ENCODE results near the gene SMARCD2.

SMARCD2 gene

DNA sequence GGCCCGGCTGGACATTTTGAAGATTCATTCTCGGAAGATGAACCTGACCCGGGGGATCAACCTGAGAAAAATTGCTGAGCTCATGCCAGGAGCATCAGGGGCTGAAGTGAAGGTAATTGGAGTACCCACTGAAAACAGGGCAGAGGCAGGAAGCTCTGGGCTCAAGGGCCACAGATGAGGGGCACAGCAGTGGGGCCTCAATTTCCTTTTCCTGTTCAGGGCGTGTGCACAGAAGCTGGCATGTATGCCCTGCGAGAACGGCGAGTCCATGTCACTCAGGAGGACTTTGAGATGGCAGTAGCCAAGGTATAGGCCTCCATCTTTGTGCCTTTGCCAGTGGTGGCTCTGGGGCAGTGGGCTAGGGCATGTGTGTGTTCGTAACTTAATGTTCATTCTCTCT, 11.0 kb downstream of the SMARCD2 start:
- H3K4me3 ChIP-seq (ENCODE audit: low read length), result no peak overlapping the region
- DNase-seq (ENCODE audit: low read depth), result no peak
- TF ChIP-seq, protein P1, sequence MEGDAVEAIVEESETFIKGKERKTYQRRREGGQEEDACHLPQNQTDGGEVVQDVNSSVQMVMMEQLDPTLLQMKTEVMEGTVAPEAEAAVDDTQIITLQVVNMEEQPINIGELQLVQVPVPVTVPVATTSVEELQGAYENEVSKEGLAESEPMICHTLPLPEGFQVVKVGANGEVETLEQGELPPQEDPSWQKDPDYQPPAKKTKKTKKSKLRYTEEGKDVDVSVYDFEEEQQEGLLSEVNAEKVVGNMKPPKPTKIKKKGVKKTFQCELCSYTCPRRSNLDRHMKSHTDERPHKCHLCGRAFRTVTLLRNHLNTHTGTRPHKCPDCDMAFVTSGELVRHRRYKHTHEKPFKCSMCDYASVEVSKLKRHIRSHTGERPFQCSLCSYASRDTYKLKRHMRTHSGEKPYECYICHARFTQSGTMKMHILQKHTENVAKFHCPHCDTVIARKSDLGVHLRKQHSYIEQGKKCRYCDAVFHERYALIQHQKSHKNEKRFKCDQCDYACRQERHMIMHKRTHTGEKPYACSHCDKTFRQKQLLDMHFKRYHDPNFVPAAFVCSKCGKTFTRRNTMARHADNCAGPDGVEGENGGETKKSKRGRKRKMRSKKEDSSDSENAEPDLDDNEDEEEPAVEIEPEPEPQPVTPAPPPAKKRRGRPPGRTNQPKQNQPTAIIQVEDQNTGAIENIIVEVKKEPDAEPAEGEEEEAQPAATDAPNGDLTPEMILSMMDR (conservative IDR thresholded peaks at IDR 0.05; ENCODE audit: low read depth, low read length), result no peak

DNA sequence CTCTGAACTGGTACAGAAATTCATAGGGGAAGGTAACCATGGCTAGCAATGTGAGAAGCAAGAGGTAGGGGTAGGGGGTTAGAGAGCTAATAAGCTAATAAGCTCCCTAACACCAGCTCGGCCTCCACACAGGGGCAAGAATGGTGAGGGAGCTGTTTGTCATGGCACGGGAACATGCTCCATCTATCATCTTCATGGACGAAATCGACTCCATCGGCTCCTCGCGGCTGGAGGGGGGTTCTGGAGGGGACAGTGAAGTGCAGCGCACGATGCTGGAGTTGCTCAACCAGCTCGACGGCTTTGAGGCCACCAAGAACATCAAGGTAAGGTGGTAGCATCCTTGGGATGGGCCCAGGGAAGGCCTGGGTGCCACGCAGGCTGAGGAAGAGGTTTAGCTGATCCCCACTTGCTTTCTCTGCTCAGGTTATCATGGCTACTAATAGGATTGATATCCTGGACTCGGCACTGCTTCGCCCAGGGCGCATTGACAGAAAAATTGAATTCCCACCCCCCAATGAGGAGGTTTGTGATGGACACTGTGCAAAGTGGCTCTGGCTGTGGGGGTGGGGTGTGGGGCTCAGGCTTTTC, 11.5 kb downstream of the SMARCD2 start:
- TF ChIP-seq, protein P1 (conservative IDR thresholded peaks at IDR 0.05; ENCODE audit: low read depth, low read length), result no peak
- no peak for DNase-seq (ENCODE audit: low read depth)
- H3K4me3 ChIP-seq (ENCODE audit: low read length), result no peak overlapping the region

DNA sequence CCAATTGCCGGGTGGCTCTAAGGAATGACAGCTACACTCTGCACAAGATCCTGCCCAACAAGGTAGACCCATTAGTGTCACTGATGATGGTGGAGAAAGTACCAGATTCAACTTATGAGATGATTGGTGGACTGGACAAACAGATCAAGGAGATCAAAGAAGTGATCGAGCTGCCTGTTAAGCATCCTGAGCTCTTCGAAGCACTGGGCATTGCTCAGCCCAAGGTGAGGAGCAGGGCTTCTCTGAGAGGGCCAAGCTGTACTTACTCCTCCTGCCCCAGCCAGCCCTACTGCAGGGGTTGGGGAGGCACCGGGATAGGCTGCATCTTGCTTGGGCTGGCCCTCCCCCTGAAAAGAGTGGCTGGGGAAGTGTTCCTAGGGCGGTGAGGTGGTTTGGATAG, 12.2 kb downstream of the SMARCD2 start:
- H3K4me3 ChIP-seq (ENCODE audit: low read length), result no peak overlapping the region
- TF ChIP-seq, protein P1 (conservative IDR thresholded peaks at IDR 0.05; ENCODE audit: low read depth, low read length), result no peak
- DNase-seq (ENCODE audit: low read depth), result no peak

DNA sequence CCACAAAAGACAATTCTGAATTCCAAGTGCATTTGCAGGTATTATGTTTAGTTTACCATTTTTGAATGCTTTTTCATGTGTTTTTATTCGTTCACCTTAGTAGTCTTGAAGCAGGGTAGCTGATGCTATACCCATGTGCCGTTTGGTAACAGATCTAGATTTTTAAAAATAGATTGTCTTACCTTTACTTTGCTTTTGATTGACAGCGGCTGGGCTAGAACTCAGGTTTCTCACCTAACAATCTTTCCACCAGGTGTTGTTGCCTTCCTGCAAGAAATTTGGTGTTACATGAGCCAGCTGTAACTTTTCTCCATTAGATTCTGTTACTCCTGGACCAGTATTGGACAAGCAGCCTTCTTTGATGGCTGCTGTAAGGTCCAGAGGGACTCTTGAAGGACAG, 13.5 kb downstream of the SMARCD2 start:
- TF ChIP-seq, protein P1 (conservative IDR thresholded peaks at IDR 0.05; ENCODE audit: low read depth, low read length), result no peak
- DNase-seq (ENCODE audit: low read depth), result no peak
- peak overlapping the region; percentile 96 for H3K4me3 ChIP-seq (ENCODE audit: low read length)

DNA sequence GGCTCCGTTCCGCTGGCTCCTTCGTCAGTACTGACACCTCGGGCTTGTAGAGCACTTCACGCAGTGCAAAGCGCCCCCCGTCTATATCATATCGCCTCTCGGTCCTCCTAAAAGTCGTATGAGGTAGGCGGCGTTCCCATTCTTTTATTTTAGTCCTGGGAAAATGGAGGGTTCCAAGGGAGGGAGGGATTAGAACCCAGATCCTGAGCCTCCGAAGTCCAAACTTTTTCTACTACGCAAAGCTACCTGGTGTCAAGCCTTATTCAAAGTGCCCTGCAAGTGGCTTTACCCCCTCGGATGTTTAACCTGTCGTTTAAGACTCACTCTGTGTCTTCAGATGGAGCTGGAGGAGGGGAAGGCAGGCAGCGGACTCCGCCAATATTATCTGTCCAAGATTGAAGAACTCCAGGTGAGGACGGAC, 14.7 kb downstream of the SMARCD2 start:
- peak overlapping the region; percentile 96 for H3K4me3 ChIP-seq (ENCODE audit: low read length)
- TF ChIP-seq, protein P1 (conservative IDR thresholded peaks at IDR 0.05; ENCODE audit: low read depth, low read length), result peak; percentile 6
- no peak for DNase-seq (ENCODE audit: low read depth)

DNA sequence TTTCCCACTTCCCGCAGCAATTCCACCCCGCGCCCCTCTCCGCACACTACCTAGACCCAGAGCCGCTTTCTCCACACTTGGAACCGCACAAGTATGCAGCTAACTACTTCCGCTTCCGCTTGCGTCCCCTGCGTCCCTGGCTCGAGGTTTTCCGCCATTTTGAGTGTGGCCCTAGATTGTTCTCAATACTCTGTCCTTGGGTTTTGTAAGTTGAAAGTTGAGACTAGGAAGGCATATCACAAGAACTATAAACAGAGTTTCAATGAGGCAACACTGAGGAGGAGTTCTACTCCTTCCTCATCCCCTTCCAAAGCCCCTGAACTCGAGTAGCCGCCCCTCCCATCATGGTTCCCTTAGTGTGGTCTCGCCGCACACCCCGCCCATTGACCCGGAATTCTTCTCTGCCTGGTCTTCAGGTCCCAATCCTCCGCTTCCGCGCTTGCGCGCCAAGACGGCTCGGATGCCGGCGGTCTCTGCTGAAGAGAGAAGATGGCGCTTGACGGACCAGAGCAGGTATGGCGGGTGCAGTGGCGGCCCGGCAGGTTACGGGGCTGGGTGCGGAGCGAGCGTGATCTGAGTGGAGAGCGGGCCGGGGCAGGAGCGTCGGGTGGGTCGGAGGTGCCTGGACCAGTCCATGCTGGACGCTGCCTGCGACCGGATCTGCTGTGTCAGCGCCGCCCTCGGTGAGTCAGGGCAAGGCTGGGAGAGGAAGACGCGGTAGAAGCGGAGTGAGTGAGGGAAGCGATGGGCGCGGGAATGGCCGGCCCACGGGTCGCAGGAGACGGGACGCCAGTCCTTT, 15.3 kb downstream of the SMARCD2 start, which contains the start of the genes FTSJ3 and PSMC5:
FTSJ3 (minus strand) TSS at position 662 of the 799 bp plus-strand sequence. CDS start 761 bp downstream, outside the sequence.
PSMC5 (plus strand) TSS at position 430 of the 799 bp plus-strand sequence; CDS start at position 490, 60 bp downstream.
- TF ChIP-seq, protein P1 (conservative IDR thresholded peaks at IDR 0.05; ENCODE audit: low read depth, low read length), result peak; percentile 49
- DNase-seq (ENCODE audit: low read depth), result peak; percentile 78
- H3K4me3 ChIP-seq (ENCODE audit: low read length), result peak within 1 kb of the TSS; percentile 96

Data from retinal pigment epithelial cell (primary cell).